ENCODE results near the gene GSS.

The GSS gene

GRCh38 chr20:34987288-34988190 lies 31.9 kb upstream of the GSS start:
- no peak for DNase-seq
- no peak for TF ChIP-seq GATA1 (IDR thresholded peaks at IDR 0.05; ENCODE audit: low read depth, low read length)

GRCh38 chr20:34986311-34987287 lies 31.0 kb upstream of the GSS start:
- TF ChIP-seq POLR2A (IDR thresholded peaks at IDR 0.05; ENCODE audit: low read length) (no peak), GATA1 (IDR thresholded peaks at IDR 0.05; ENCODE audit: low read depth, low read length) (no peak)
- DNase-seq = no peak

- no peak for DNase-seq
- TF ChIP-seq GATA1 (IDR thresholded peaks at IDR 0.05; ENCODE audit: low read depth, low read length) = no peak
- TF ChIP-seq POLR2A (IDR thresholded peaks at IDR 0.05; ENCODE audit: low read length) = no peak
These were observed 30.1 kb upstream of the GSS start for GRCh38 chr20:34985461-34986310.

DNA sequence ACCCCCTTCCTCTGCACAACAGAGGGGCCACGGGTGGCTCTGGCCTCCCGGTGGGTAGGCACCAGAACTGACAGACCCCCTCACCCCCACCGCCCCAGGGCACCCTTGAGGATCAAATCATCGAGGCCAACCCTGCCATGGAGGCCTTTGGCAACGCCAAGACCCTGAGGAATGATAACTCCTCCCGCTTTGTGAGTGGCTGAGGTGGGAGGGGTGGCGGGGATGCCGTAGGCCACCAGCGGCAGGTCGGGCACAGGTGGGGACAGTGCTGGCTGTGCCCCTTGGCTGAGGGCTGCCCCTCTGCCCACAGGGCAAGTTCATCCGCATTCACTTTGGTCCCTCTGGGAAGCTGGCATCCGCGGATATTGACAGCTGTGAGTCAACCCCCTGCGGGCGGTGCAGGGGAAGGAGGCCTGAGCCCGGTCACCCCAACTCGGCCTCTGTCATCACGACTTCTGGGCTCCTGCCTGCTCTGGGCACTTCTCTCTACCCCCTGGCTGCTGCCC lies 29.2 kb upstream of the GSS start:
- no peak for TF ChIP-seq POLR2A (IDR thresholded peaks at IDR 0.05; ENCODE audit: low read length)
- TF ChIP-seq GATA1 (IDR thresholded peaks at IDR 0.05; ENCODE audit: low read depth, low read length) = no peak
- DNase-seq = no peak

GRCh38 chr20:34983995-34984735 lies 28.6 kb upstream of the GSS start:
- TF ChIP-seq GATA1 (IDR thresholded peaks at IDR 0.05; ENCODE audit: low read depth, low read length) = no peak
- TF ChIP-seq POLR2A (IDR thresholded peaks at IDR 0.05; ENCODE audit: low read length) = no peak
- DNase-seq = peak in 1 of 2 experiments; percentile 21

GRCh38 chr20:34983089-34983820 lies 27.6 kb upstream of the GSS start:
- TF ChIP-seq POLR2A (IDR thresholded peaks at IDR 0.05; ENCODE audit: low read length) (no peak), GATA1 (IDR thresholded peaks at IDR 0.05; ENCODE audit: low read depth, low read length) (no peak)
- no peak for DNase-seq

DNA sequence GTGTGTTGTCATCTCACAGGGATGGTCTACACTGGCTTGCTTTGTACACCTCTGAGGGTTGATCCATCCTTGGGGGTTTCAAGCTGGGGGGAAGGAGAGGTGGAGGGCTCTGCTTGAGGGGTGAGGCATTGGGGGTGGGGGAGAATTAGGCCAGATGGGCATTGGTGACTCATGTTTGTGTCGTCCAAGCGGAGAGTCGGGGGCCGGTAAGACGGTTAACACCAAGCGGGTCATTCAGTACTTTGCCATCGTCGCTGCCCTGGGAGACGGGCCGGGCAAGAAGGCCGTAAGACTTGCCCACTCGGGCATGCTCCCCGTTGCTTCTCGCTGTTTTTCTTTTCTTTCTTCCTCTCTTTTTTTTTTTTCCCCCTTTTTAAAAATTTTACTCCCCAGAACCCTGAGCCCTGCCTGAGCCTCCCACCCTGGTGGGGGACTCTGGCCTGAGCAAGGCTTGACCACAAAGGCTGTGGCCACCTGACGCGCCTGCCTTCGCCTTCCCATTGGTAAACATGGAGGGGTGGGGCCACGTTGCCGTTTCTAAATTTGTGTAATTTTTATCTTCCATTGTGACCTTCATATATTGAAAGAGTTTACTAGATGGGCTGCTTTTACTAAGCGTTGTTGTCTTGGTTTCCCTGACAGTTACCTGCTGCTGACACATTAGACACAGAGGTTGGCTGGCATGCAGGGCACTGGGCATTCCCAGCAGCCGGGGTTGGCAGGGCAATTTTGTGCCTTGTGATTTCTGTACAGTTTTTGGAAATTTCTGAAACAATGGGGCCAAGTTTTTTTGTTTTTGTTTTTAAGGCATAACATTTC lies 26.9 kb upstream of the GSS start:
- TF ChIP-seq GATA1 (IDR thresholded peaks at IDR 0.05; ENCODE audit: low read depth, low read length) = no peak
- no peak for TF ChIP-seq POLR2A (IDR thresholded peaks at IDR 0.05; ENCODE audit: low read length)
- no peak for DNase-seq

GRCh38 chr20:34980543-34981233 lies 25.1 kb upstream of the GSS start:
- no peak for TF ChIP-seq POLR2A (IDR thresholded peaks at IDR 0.05; ENCODE audit: low read length)
- TF ChIP-seq GATA1 (IDR thresholded peaks at IDR 0.05; ENCODE audit: low read depth, low read length) = no peak
- no peak for DNase-seq

- DNase-seq = peak; percentile 30 to 49
- no peak for TF ChIP-seq GATA1 (IDR thresholded peaks at IDR 0.05; ENCODE audit: low read depth, low read length)
- no peak for TF ChIP-seq POLR2A (IDR thresholded peaks at IDR 0.05; ENCODE audit: low read length)
These were observed 24.0 kb upstream of the GSS start for GRCh38 chr20:34979366-34980153.

Measured in erythroblast (primary cell).